Caco-2 (cell line): ENCODE results near the gene TECRL. TPM values are rescaled to one million over a fixed set of nuclear protein-coding genes. Genes with fewer than 3 reads are reported as not detected.

Experiments used
- BruUV-seq: library from RNA; stranded (reverse); fragments of 400-500 nt; replicated peaks from 2 replicates; lab custom pipeline; 2021; lab: Mats Ljungman, UMichigan
- CTCF ChIA-PET: fragments of 300-600 bp; sonication (Branson Sonifier 250); formaldehyde crosslinking; loops from one replicate; lab custom pipeline; 2022; ENCODE audit warnings: antibody characterized with exemption; lab: Charles Lee
- POLR2A ChIA-PET: fragments of 300-600 bp; sonication (Branson Sonifier 250); formaldehyde crosslinking; loops from one replicate; lab custom pipeline; 2022; ENCODE audit warnings: antibody characterized with exemption; lab: Charles Lee
- DNase-seq, 2 experiments: peaks; one replicate each; pipeline versions ENCODE4 v3.0.0 to v3.0.0-alpha.2; 2020 to 2022
- H3K27me3 ChIP-seq: replicated peaks from 2 replicates; pipeline ENCODE4 v1.6.0; 2011; ENCODE audit warnings: low read length; ENCODE audit not compliant: control insufficient read depth, insufficient read depth
- H3K36me3 ChIP-seq: 2 replicates; pipeline ENCODE4 v1.5.1; 2011; ENCODE audit warnings: low read length; ENCODE audit not compliant: control insufficient read depth, insufficient read depth
- H3K4me1 ChIP-seq: fragments of 250-450 bp; sonication (Bioruptor Pico); 2 replicates; pipeline ENCODE4 v1.5.1; 2020; ENCODE audit warnings: mild to moderate bottlenecking
- H3K4me3 ChIP-seq: 2 replicates; pipeline ENCODE4 v1.5.1; 2011; ENCODE audit warnings: low read depth, mild to moderate bottlenecking, control low read depth, low read length
- H3K9me3 ChIP-seq: fragments of 250-450 bp; sonication (Bioruptor Pico); 2 replicates; pipeline ENCODE4 v1.5.1; 2020; ENCODE audit warnings: mild to moderate bottlenecking, moderate library complexity
- H3K27ac Mint-ChIP-seq: one replicate; pipeline ENCODE4 v1.8.0; 2022; ENCODE audit warnings: mixed read lengths; ENCODE audit not compliant: unreplicated experiment
- H3K27me3 Mint-ChIP-seq: one replicate; pipeline ENCODE4 v1.8.0; 2022; ENCODE audit warnings: mixed read lengths; ENCODE audit not compliant: insufficient read depth, unreplicated experiment
- H3K36me3 Mint-ChIP-seq: one replicate; pipeline ENCODE4 v1.8.0; 2022; ENCODE audit warnings: mild to moderate bottlenecking, mixed read lengths; ENCODE audit not compliant: insufficient read depth, unreplicated experiment
- H3K4me1 Mint-ChIP-seq: one replicate; pipeline ENCODE4 v1.8.0; 2022; ENCODE audit warnings: low read depth, mixed read lengths; ENCODE audit not compliant: unreplicated experiment
- H3K4me3 Mint-ChIP-seq: one replicate; pipeline ENCODE4 v1.8.0; 2022; ENCODE audit warnings: mild to moderate bottlenecking, moderate library complexity, mixed read lengths; ENCODE audit not compliant: unreplicated experiment
- H3K9me3 Mint-ChIP-seq: one replicate; pipeline ENCODE4 v1.8.0; 2022; ENCODE audit warnings: mixed read lengths; ENCODE audit not compliant: unreplicated experiment
- CTCF ChIP-seq, 2 experiments: fragments of 200-600 bp in 1 of 2; IDR thresholded peaks; 1 replicate in 1 of 2; 2 replicates in 1 of 2; pipeline versions ENCODE4 v1.5.1 to v1.8.0; 2011 to 2022; ENCODE audit warnings: antibody characterized with exemption in 1 of 2, control low read depth in 1 of 2, inconsistent platforms in 1 of 2, low read depth in 1 of 2, low read length in 1 of 2, mild to moderate bottlenecking in 1 of 2, moderate library complexity in 1 of 2; ENCODE audit not compliant: insufficient read depth in 1 of 2, severe bottlenecking in 1 of 2, unreplicated experiment in 1 of 2
- intact Hi-C: fragments of 100-400 bp; cut with micrococcal nuclease; formaldehyde crosslinking; loops from one replicate; pipeline ENCODE4 v1.10.0; 2022; ENCODE audit not compliant: unreplicated experiment
- total RNA-seq: library from RNA; stranded (reverse); gene quantifications from 2 replicates; pipeline ENCODE4 v1.2.3, GENCODE V29; 2022

The TECRL gene
- total RNA-seq, 1 experiment from 2014 or later = not detected

- Histone ChIP-seq H3K36me3 (no peaks in the 10 kb centered on the region), H3K9me3 (no peaks in the 10 kb centered on the region), H3K4me3 (no peak overlapping the region), H3K27me3 (no peaks in the 10 kb centered on the region), H3K4me1 (no peaks in the 10 kb centered on the region)
- CTCF ChIA-PET = no interaction called here
- no peak for DNase-seq
- Mint-ChIP-seq H3K27ac (no peak overlapping the region), H3K36me3 (no peaks in the 10 kb centered on the region), H3K4me1 (no peaks in the 10 kb centered on the region), H3K27me3 (no peaks in the 10 kb centered on the region), H3K4me3 (no peak overlapping the region), H3K9me3 (no peaks in the 10 kb centered on the region)
- POLR2A ChIA-PET = no interaction called here
- no peak for TF ChIP-seq CTCF (IDR thresholded peaks at IDR 0.05; ENCODE audit: insufficient read depth in 1 of 2, low read depth in 1 of 2, low read length in 1 of 2, severe bottlenecking in 1 of 2, unreplicated experiment in 1 of 2)
- intact Hi-C loops = no loop called here
- no TSS peak for BruUV-seq
Observed at GRCh38 chr4:64266669-64267068, 142.6 kb downstream of the TECRL start.

- Histone ChIP-seq H3K9me3 (no peaks in the 10 kb centered on the region), H3K27me3 (no peaks in the 10 kb centered on the region), H3K4me1 (no peaks in the 10 kb centered on the region), H3K36me3 (no peaks in the 10 kb centered on the region), H3K4me3 (no peak overlapping the region)
- Mint-ChIP-seq H3K27ac (no peak overlapping the region), H3K27me3 (no peaks in the 10 kb centered on the region), H3K4me1 (no peaks in the 10 kb centered on the region), H3K9me3 (no peaks in the 10 kb centered on the region), H3K36me3 (no peaks in the 10 kb centered on the region), H3K4me3 (no peak overlapping the region)
- ChIA-PET POLR2A (no interaction called here), CTCF (no interaction called here)
- TF ChIP-seq CTCF (IDR thresholded peaks at IDR 0.05; ENCODE audit: insufficient read depth in 1 of 2, low read depth in 1 of 2, low read length in 1 of 2, severe bottlenecking in 1 of 2, unreplicated experiment in 1 of 2) = no peak
- intact Hi-C loops = no loop called here
- no TSS peak for BruUV-seq
- no peak for DNase-seq
Observed at GRCh38 chr4:64266263-64266662, 143.0 kb downstream of the TECRL start.

GRCh38 chr4:64251781-64252180 lies 157.5 kb downstream of the TECRL start:
- Histone ChIP-seq H3K4me3 (no peak overlapping the region), H3K4me1 (no peaks in the 10 kb centered on the region), H3K9me3 (no peaks in the 10 kb centered on the region), H3K36me3 (no peaks in the 10 kb centered on the region), H3K27me3 (no peaks in the 10 kb centered on the region)
- ChIA-PET CTCF (no interaction called here), POLR2A (no interaction called here)
- peaks cover 10% of the 10 kb centered on the region for H3K9me3 Mint-ChIP-seq
- H3K27me3 Mint-ChIP-seq = no peaks in the 10 kb centered on the region
- no TSS peak for BruUV-seq
- no peak for DNase-seq
- H3K4me1 Mint-ChIP-seq = no peaks in the 10 kb centered on the region
- H3K36me3 Mint-ChIP-seq = no peaks in the 10 kb centered on the region
- H3K4me3 Mint-ChIP-seq = no peak overlapping the region
- H3K27ac Mint-ChIP-seq = no peak overlapping the region
- intact Hi-C loops = no loop called here
- TF ChIP-seq CTCF (IDR thresholded peaks at IDR 0.05; ENCODE audit: insufficient read depth in 1 of 2, low read depth in 1 of 2, low read length in 1 of 2, severe bottlenecking in 1 of 2, unreplicated experiment in 1 of 2) = no peak
